Loucy (cell line): ENCODE data around the gene DLG2.

Experiments used
- H2AFZ ChIP-seq: fragments of 200-600 bp; sonication (generic); 2 replicates; pipeline ENCODE4 v1.6.0; 2016; ENCODE audit warnings: antibody characterized with exemption, mild to moderate bottlenecking, low read length, moderate library complexity
- H3F3A ChIP-seq: fragments of 200-600 bp; 2 replicates; pipeline ENCODE4 v1.6.0; 2016; ENCODE audit warnings: antibody characterized with exemption, low read depth, mild to moderate bottlenecking
- H3K27me3 ChIP-seq: fragments of 200-600 bp; sonication (generic); 2 replicates; pipeline ENCODE4 v1.6.1; 2014; ENCODE audit warnings: low read length, mild to moderate bottlenecking; ENCODE audit not compliant: insufficient read depth, poor library complexity, severe bottlenecking
- H3K36me3 ChIP-seq: fragments of 200-600 bp; sonication (generic); 2 replicates; pipeline ENCODE4 v1.6.1; 2016; ENCODE audit warnings: low read length; ENCODE audit not compliant: insufficient read depth
- H3K4me1 ChIP-seq: fragments of 200-600 bp; sonication (generic); 2 replicates; pipeline ENCODE4 v1.5.1; 2014; ENCODE audit warnings: low read length, mild to moderate bottlenecking; ENCODE audit not compliant: insufficient read depth, poor library complexity, severe bottlenecking
- H3K4me2 ChIP-seq: fragments of 200-600 bp; sonication (generic); 2 replicates; pipeline ENCODE4 v1.6.0; 2014; ENCODE audit warnings: antibody characterized with exemption, low read length, low read depth, mild to moderate bottlenecking; ENCODE audit not compliant: poor library complexity, severe bottlenecking
- H3K4me3 ChIP-seq: fragments of 200-600 bp; sonication (generic); 2 replicates; pipeline ENCODE4 v1.5.1; 2014; ENCODE audit warnings: low read length, mild to moderate bottlenecking, mixed read lengths; ENCODE audit not compliant: poor library complexity, severe bottlenecking
- H3K79me2 ChIP-seq: fragments of 200-600 bp; sonication (generic); 2 replicates; pipeline ENCODE4 v1.6.1; 2014; ENCODE audit warnings: low read length; ENCODE audit not compliant: insufficient read depth
- H3K9ac ChIP-seq: fragments of 200-600 bp; sonication (generic); 2 replicates; pipeline ENCODE4 v1.6.0; 2014; ENCODE audit warnings: mild to moderate bottlenecking, low read depth, low read length, moderate library complexity; ENCODE audit not compliant: poor library complexity, severe bottlenecking
- H3K9me2 ChIP-seq: fragments of 200-600 bp; sonication (generic); replicated peaks from 2 replicates; pipeline ENCODE4 v1.6.1; 2016; ENCODE audit warnings: low read depth, low read length, mixed read lengths
- H3K9me3 ChIP-seq: fragments of 200-600 bp; sonication (generic); 2 replicates; pipeline ENCODE4 v1.6.1; 2014; ENCODE audit warnings: mild to moderate bottlenecking, antibody characterized with exemption, low read length, low read depth; ENCODE audit not compliant: insufficient read depth
- H4K20me1 ChIP-seq: fragments of 200-600 bp; sonication (generic); 2 replicates; pipeline ENCODE4 v1.6.0; 2014; ENCODE audit warnings: antibody characterized with exemption, low read length, mild to moderate bottlenecking; ENCODE audit not compliant: insufficient read depth, poor library complexity, severe bottlenecking
- EZH2phosphoT487 ChIP-seq: fragments of 200-600 bp; IDR thresholded peaks from 2 replicates; pipeline ENCODE4 v1.6.1; 2018; ENCODE audit warnings: antibody characterized with exemption, mild to moderate bottlenecking, moderate library complexity, borderline replicate concordance
- TF ChIP-seq, protein P1 (sequence below): fragments of 200-600 bp; sonication (generic); conservative IDR thresholded peaks from 2 replicates; pipeline ENCODE4 v1.5.1; 2014; ENCODE audit warnings: mild to moderate bottlenecking, antibody characterized with exemption, low read length

The DLG2 gene

DNA sequence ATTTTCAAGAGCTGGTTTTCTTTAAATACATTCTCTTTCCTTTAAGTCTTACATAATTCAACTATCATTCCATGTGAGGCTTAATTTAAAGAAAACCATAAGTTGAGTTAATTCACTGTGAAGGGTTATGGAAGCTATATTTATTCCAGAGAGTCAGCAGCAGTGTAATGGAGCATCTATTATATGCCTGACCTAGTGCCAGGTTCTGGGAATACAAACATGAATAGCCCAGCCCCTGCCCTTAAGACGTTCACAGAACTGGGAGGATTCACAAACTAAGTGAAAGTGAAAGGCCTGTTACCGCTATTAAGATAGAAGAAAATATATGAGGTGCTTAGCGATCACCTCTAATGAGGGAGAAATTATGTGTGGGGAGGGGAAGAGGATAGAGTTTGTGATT is 1932.1 kb downstream of the DLG2 start:
- Histone ChIP-seq H3K9me3 (no peaks in the 10 kb centered on the region), H3F3A (no peaks in the 10 kb centered on the region), H2AFZ (no peak overlapping the region), H3K36me3 (no peaks in the 10 kb centered on the region), H3K9ac (no peak overlapping the region), H4K20me1 (no peaks in the 10 kb centered on the region), H3K9me2 (no peaks in the 10 kb centered on the region), H3K4me3 (no peak overlapping the region), H3K79me2 (no peaks in the 10 kb centered on the region), H3K27me3 (no peaks in the 10 kb centered on the region), H3K4me1 (no peaks in the 10 kb centered on the region), H3K4me2 (no peak overlapping the region)
- TF ChIP-seq, protein P1, sequence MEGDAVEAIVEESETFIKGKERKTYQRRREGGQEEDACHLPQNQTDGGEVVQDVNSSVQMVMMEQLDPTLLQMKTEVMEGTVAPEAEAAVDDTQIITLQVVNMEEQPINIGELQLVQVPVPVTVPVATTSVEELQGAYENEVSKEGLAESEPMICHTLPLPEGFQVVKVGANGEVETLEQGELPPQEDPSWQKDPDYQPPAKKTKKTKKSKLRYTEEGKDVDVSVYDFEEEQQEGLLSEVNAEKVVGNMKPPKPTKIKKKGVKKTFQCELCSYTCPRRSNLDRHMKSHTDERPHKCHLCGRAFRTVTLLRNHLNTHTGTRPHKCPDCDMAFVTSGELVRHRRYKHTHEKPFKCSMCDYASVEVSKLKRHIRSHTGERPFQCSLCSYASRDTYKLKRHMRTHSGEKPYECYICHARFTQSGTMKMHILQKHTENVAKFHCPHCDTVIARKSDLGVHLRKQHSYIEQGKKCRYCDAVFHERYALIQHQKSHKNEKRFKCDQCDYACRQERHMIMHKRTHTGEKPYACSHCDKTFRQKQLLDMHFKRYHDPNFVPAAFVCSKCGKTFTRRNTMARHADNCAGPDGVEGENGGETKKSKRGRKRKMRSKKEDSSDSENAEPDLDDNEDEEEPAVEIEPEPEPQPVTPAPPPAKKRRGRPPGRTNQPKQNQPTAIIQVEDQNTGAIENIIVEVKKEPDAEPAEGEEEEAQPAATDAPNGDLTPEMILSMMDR: no peak
- no peak for TF ChIP-seq EZH2phosphoT487

- Histone ChIP-seq H2AFZ (no peak overlapping the region), H3K9ac (no peak overlapping the region), H3K4me1 (no peaks in the 10 kb centered on the region), H3K9me2 (no peaks in the 10 kb centered on the region), H3K4me2 (no peak overlapping the region), H3K4me3 (no peak overlapping the region), H3K9me3 (no peaks in the 10 kb centered on the region), H3F3A (no peaks in the 10 kb centered on the region), H3K27me3 (no peaks in the 10 kb centered on the region), H4K20me1 (no peaks in the 10 kb centered on the region), H3K79me2 (no peaks in the 10 kb centered on the region), H3K36me3 (no peaks in the 10 kb centered on the region)
- TF ChIP-seq, protein P1: no peak
- TF ChIP-seq EZH2phosphoT487: no peak
Observed at GRCh38 chr11:83694191-83694910, 1932.8 kb downstream of the DLG2 start.

DNA sequence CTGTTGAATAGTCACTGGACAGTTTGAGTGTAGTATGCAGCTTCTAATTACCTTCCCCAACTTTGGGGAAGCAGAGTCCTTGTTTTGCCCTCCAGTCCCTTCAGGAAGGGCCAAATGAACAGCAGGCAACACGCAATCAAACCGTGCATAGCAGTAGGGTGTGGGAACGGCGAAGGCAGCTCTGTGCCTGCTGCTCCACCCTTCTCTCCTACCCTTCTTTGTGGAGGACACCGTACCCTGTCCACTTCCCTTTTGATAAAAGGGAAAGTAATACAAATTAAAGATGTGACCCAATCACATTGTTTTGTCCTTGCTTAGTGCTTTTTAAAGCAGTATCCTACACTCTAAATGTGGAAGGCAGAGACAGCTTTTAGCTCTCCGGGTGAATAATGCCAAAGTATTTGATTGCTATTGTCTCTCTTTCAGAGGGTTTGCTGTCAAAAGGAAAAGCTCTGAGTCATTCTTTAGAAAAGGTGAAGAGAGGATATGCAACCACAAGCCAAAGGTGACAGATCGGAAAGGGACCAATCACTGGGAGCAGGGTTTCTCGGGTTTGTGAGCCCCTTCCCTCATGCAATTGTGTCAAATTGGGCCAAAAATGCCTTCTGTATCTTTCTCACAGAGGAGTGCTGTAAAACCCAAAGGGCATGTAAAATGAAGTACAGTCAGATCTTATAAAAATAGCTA is 1933.7 kb downstream of the DLG2 start:
- no peak overlapping the region for H3K4me3 ChIP-seq
- H3K9ac ChIP-seq: no peak overlapping the region

More for the DNA sequence above, 1933.7 kb downstream of the DLG2 start:
- H3K4me2 ChIP-seq: no peak overlapping the region
- no peaks in the 10 kb centered on the region for H3F3A ChIP-seq
- no peaks in the 10 kb centered on the region for H3K4me1 ChIP-seq
- H3K27me3 ChIP-seq: no peaks in the 10 kb centered on the region
- no peaks in the 10 kb centered on the region for H3K9me3 ChIP-seq
- H3K79me2 ChIP-seq: no peaks in the 10 kb centered on the region
- H3K36me3 ChIP-seq: no peaks in the 10 kb centered on the region
- H4K20me1 ChIP-seq: no peaks in the 10 kb centered on the region
- no peak overlapping the region for H2AFZ ChIP-seq
- H3K9me2 ChIP-seq: no peaks in the 10 kb centered on the region
- TF ChIP-seq EZH2phosphoT487: no peak
- TF ChIP-seq, protein P1: no peak
